VCaP (cell line): ENCODE measurements around the gene SPECC1L.

Experiments used
- H3K27ac ChIP-seq: fragments of 450-650 bp; 2 replicates; pipeline ENCODE4 v1.5.1; 2017
- TF ChIP-seq, protein P1 (sequence below): fragments of 450-650 bp; conservative IDR thresholded peaks from 2 replicates; pipeline ENCODE4 v1.5.1; 2017; ENCODE audit warnings: mild to moderate bottlenecking, moderate library complexity

SPECC1L gene

DNA sequence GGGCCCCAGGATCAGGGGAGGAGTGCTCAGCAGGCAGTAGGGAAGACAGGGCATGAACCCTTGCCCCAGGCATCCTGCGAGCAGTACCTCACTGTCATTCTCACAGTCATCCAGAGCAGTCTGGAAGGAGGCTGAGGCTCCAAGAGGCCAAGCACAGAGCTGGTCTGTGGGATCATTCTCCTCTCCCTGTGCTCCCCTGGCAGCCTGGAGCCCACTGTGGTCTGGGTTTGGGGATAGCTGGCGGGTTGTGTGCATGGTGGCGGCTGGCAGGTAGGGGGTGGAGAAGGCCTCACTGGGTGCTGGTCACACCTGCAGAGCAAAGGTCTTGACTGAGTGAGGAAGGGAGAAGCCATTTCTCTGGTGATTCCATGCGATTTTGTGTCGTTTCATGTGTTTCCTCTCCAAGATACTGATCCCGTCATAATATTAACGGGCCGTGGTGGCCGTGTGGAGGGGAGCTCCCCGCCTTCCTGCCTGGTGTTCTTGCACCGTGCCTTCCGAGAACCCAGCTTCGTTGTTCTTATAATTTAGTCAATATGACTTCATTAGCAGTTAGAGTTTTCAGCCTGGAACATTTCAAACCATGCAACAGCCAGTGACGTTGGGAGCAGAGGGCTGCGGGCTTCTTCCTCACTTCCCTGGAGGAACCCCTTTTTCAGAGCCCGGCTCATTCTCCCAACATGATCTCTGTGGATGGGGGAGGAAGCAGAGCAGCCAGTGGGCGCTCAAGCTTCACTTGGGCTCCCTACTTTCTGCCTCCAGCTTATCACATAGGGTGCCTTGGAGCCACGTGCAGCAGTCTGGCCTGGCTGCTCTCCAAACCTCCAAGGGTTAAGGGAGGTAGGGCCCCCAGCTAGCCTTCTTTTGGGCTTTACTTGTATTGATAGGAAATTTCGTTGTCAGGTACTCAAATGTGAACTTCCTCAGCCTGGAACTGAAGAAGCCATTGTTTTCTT, 136.0 kb downstream of the SPECC1L start:
- TF ChIP-seq, protein P1, sequence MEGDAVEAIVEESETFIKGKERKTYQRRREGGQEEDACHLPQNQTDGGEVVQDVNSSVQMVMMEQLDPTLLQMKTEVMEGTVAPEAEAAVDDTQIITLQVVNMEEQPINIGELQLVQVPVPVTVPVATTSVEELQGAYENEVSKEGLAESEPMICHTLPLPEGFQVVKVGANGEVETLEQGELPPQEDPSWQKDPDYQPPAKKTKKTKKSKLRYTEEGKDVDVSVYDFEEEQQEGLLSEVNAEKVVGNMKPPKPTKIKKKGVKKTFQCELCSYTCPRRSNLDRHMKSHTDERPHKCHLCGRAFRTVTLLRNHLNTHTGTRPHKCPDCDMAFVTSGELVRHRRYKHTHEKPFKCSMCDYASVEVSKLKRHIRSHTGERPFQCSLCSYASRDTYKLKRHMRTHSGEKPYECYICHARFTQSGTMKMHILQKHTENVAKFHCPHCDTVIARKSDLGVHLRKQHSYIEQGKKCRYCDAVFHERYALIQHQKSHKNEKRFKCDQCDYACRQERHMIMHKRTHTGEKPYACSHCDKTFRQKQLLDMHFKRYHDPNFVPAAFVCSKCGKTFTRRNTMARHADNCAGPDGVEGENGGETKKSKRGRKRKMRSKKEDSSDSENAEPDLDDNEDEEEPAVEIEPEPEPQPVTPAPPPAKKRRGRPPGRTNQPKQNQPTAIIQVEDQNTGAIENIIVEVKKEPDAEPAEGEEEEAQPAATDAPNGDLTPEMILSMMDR: no peak
- H3K27ac ChIP-seq: no peak overlapping the region; the same call in 1 of the 2 replicates

- TF ChIP-seq, protein P1: no peak
These were observed 136.6 kb downstream of the SPECC1L start for GRCh38 chr22:24407278-24407665.

GRCh38 chr22:24407884-24408283, 137.3 kb downstream of the SPECC1L start:
- TF ChIP-seq, protein P1: no peak
- H3K27ac ChIP-seq: no peak overlapping the region

More at GRCh38 chr22:24407278-24407665, 136.6 kb downstream of the SPECC1L start:
- H3K27ac ChIP-seq: no peak overlapping the region; the same call in 1 of the 2 replicates

DNA sequence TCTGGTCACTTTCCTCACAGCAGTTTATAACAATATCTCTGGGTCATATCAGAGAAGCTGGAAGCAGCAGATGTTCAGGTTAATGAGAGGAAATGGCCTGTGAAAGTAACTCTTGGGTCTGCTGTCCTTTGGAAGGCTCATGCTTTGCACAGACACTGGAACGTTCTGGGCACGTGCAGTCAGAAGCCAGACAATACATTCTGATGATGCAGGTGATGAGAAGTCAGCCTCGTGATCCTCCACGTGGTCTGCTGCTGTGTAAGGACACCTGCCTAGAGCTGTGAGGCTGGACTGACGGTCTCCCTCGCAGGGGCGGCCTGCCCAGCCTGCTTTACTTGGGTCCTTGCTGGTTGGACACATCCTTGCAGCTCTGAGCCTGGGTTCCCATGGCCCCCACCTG, 138.0 kb downstream of the SPECC1L start:
- no peak overlapping the region for H3K27ac ChIP-seq
- TF ChIP-seq, protein P1: no peak

GRCh38 chr22:24409707-24410106, 139.1 kb downstream of the SPECC1L start:
- H3K27ac ChIP-seq: no peak overlapping the region
- TF ChIP-seq, protein P1: no peak

DNA sequence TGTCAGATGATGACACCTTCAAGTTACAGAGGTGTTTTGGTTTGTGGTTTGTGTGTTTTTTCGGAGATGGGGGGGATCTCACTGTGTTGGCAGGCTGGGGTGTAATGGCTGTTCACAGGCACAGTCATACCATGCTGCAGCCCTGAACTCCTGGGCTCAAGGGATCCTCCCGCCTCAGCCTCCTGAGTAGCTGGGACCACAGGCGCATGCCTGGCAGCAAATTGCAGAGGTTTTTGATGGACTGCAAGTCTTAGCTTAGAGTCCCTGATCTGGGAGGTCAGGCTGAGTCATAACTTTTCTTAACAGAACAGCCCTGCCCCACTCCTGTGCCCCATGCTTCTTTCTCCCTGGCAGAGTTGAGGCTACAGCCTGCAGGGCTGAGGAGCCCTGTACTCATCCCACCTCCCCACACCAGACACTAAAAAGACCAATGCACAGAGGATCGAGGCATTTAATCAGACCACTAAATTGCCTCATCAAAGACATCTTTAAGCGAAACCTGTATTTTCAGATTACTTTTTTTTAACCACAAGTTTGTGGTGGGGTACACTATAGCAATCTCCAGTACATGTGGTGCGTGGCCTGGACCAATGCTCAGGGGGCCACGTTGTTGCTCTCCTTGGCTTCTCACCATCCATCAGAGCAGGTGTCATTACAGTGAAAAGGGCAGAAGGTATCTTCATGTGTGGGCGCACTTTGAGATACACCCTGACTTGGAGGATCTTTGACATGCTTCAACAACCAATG, 139.7 kb downstream of the SPECC1L start:
- TF ChIP-seq, protein P1: no peak
- no peak overlapping the region for H3K27ac ChIP-seq

DNA sequence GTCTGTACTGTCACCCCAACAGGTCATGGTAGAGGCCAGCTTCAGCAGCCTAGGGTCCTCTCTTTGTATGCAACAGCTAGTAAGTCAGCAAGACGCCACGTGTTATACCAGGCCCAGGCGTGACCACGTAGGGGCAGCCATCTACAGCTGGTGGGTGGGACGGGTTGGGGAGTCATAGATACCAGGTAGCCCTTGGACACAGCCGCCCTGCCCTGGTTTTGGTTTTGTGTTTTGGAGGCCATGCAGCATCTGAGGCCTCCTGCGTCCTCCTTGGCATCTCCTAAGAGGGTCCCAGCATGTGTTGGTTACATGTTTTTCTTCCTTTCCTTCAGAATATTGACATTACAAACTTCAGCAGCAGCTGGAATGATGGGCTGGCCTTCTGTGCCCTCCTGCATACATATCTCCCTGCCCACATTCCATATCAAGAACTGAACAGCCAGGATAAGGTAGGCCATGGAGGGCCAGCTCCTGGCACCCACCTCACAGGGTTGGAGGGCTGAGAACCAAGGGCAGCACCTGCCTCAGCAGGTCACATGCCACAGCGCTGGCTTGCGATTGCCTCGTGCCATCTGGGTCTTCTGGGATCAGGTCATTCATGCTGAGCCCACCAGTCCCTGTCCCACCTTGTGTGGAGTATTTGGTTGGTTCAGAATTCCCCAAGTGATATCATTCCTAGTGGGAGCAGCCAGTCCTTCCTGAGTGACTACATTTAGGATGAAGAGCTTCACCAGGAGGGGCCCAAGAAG, 140.8 kb downstream of the SPECC1L start:
- no peak overlapping the region for H3K27ac ChIP-seq
- TF ChIP-seq, protein P1: no peak
